OCI-LY7 (cell line): ENCODE results near the gene NFATC1.

Experiments
- CTCF ChIP-seq: fragments of 200-600 bp; sonication (generic); conservative IDR thresholded peaks from 2 replicates; pipeline ENCODE4 v1.5.1; 2014; ENCODE audit warnings: mild to moderate bottlenecking, antibody characterized with exemption, low read length, moderate library complexity, mixed read lengths
- EZH2phosphoT487 ChIP-seq: fragments of 200-600 bp; sonication (generic); IDR thresholded peaks from 2 replicates; pipeline ENCODE4 v1.6.1; 2018; ENCODE audit warnings: low read depth, borderline replicate concordance, mild to moderate bottlenecking, mixed run types, antibody characterized with exemption, low read length, moderate library complexity, mixed read lengths

- TF ChIP-seq CTCF (no peak), EZH2phosphoT487 (no peak)
These were observed 4.4 kb downstream of the NFATC1 start for GRCh38 chr18:79400091-79400590.
